ENCODE results near the gene AVPI1. TPM values are rescaled to one million over a fixed set of nuclear protein-coding genes. Genes with fewer than 3 reads are reported as not detected.

The AVPI1 gene
- total and polyA plus RNA-seq, 10 of the 15 experiments (the other 5 are each of a cell fraction or from before 2014, with no cell fraction given) = 0.08 to 1.4 (median 0.84) TPM

DNA sequence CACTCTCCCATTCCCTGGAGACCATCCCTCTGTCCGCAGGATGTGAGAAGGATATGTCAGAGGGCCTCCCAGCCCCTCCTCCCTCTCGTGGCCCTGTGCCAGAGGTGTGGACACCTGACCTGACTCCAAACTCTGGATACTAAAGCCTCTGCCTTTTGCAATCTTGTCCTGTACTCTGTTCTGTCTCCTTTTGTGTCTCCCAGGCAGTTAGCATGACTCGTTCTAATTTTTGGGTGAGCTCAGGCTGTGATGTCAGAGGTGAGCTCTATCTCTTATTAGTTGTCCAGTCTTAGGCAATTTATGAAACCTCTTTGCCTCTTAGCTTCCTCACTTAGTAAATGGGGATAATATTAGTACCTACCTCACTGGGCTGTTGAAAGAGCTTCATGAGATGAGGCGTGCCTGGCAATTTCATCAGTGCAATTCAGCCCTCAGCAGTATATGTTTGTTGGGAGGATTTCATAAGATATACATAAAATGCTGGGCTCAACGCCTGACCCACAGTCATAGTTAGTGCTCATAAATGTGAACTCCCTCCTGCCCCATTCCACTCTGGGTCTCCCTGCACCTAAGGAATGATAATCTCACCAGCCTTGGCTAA is 37.4 kb upstream of the AVPI1 start (continued):
- TF ChIP-seq, protein P1, sequence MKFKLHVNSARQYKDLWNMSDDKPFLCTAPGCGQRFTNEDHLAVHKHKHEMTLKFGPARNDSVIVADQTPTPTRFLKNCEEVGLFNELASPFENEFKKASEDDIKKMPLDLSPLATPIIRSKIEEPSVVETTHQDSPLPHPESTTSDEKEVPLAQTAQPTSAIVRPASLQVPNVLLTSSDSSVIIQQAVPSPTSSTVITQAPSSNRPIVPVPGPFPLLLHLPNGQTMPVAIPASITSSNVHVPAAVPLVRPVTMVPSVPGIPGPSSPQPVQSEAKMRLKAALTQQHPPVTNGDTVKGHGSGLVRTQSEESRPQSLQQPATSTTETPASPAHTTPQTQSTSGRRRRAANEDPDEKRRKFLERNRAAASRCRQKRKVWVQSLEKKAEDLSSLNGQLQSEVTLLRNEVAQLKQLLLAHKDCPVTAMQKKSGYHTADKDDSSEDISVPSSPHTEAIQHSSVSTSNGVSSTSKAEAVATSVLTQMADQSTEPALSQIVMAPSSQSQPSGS (IDR thresholded peaks at IDR 0.05; ENCODE audit: low read length) = no peak
- TF ChIP-seq TCF12 (IDR thresholded peaks at IDR 0.05; ENCODE audit: low read depth, low read length) = no peak
- TF ChIP-seq RAD51 (IDR thresholded peaks at IDR 0.05) = no peak
- TF ChIP-seq NFYB (IDR thresholded peaks at IDR 0.05; ENCODE audit: insufficient read depth, low read depth, low read length) = no peak
- no peak for TF ChIP-seq WRNIP1 (IDR thresholded peaks at IDR 0.05; ENCODE audit: borderline replicate concordance, low read depth, low read length)
- TF ChIP-seq GATAD2B (conservative IDR thresholded peaks at IDR 0.05; ENCODE audit: low read depth) = no peak
- no peak for TF ChIP-seq NR2C2 (IDR thresholded peaks at IDR 0.05; ENCODE audit: borderline replicate concordance, control insufficient read depth, insufficient read length, low read depth)
- TF ChIP-seq CEBPB (IDR thresholded peaks at IDR 0.05; ENCODE audit: borderline replicate concordance in 1 of 2, low read depth in 2 of 2, low read length in 2 of 2) = no peak
- TF ChIP-seq CREM (IDR thresholded peaks at IDR 0.05; ENCODE audit: low read depth) = no peak
- TF ChIP-seq CHD1 (IDR thresholded peaks at IDR 0.05; ENCODE audit: low read depth, low read length) = no peak

DNA sequence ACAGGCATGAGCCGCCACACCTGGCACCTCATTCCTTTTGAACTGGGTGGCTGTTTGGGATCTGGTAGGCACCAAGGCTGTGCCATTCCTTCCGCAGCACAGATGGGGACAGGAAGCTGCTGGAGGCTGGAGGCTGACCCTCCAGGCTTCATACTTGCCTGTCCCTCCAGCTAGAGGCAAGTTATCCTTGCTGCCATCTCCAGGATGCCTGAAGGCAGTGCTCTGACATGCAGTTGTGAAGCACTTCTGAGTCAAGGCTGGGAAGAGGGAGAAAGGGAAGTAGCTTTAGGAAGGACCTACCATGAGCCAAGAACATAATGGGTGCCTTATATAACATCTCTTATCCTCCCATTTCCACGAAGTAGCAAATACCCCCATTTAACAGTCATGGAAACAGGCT is 36.0 kb upstream of the AVPI1 start:
- POLR2A ChIA-PET = no interaction called here
- in situ Hi-C loops (cut with MboI) (no loop called here), intact Hi-C loops (cut with micrococcal nuclease; ENCODE audit: unreplicated experiment) (no loop called here)
- ATAC-seq = no peak
- BruUV-seq (replicated peaks) = no TSS peak
- FAIRE-seq = no peak
- Histone ChIP-seq H3K79me2 (ENCODE audit: control insufficient read depth, insufficient read depth, low read length) (no peaks in the 10 kb centered on the region), H3K9ac (ENCODE audit: control insufficient read depth, insufficient read depth, low read length) (no peak overlapping the region), H3K4me2 (ENCODE audit: control insufficient read depth, insufficient read depth) (no peak overlapping the region), H3K36me3 (ENCODE audit: control insufficient read depth in 2 of 2, insufficient read depth in 2 of 2, low read length in 1 of 2) (no peaks in the 10 kb centered on the region), H3K4me3 (no peak overlapping the region), H3K9me3 (replicated peaks; ENCODE audit: control insufficient read depth, insufficient read depth, low read length) (no peaks in the 10 kb centered on the region; the same call in 2 of the 3 replicates), H4K20me1 (ENCODE audit: control insufficient read depth, insufficient read depth) (no peaks in the 10 kb centered on the region), H2AFZ (ENCODE audit: control insufficient read depth, low read depth, low read length) (no peak overlapping the region), H3K27ac (ENCODE audit: control insufficient read depth, insufficient read depth) (no peak overlapping the region), H3K4me1 (ENCODE audit: control insufficient read depth, insufficient read depth, low read length) (no peaks in the 10 kb centered on the region), H3K27me3 (replicated peaks in 1 of 2; ENCODE audit: control insufficient read depth in 2 of 2, insufficient read depth in 2 of 2, low read length in 1 of 2) (no peaks in the 10 kb centered on the region)
- 44% methylated on average over 3 of the region's 3 CpGs for WGBS (ENCODE audit: insufficient coverage, insufficient replicate concordance, low lambda C conversion rate, missing lambda C conversion rate)
- CTCF ChIA-PET = interaction anchor here (0.9 to 21.5 kb wide), 4 partner anchors 9 to 37 kb away, joined by 4 to 416 read pairs (median 15); partner anchors contain the start of genes AVPI1, MARVELD1 and ZFYVE27
- SMC1A ChIA-PET (ENCODE audit: uncharacterized antibody, unreplicated experiment) = interaction anchor here (0.6 kb wide), 1 partner anchor 9 kb away, joined by 3 read pairs; no protein-coding TSS in a partner anchor
- DNase-seq (ENCODE audit: low read depth, low spot score) = no peak
- RAD21 ChIA-PET (ENCODE audit: unreplicated experiment) = interaction anchor here (1.1 kb wide), 2 partner anchors 22 to 36 kb away, joined by 3 to 4 read pairs; partner anchors contain the start of gene AVPI1
- TF ChIP-seq ZNF217 (IDR thresholded peaks at IDR 0.05) = no peak
- TF ChIP-seq, protein P2, sequence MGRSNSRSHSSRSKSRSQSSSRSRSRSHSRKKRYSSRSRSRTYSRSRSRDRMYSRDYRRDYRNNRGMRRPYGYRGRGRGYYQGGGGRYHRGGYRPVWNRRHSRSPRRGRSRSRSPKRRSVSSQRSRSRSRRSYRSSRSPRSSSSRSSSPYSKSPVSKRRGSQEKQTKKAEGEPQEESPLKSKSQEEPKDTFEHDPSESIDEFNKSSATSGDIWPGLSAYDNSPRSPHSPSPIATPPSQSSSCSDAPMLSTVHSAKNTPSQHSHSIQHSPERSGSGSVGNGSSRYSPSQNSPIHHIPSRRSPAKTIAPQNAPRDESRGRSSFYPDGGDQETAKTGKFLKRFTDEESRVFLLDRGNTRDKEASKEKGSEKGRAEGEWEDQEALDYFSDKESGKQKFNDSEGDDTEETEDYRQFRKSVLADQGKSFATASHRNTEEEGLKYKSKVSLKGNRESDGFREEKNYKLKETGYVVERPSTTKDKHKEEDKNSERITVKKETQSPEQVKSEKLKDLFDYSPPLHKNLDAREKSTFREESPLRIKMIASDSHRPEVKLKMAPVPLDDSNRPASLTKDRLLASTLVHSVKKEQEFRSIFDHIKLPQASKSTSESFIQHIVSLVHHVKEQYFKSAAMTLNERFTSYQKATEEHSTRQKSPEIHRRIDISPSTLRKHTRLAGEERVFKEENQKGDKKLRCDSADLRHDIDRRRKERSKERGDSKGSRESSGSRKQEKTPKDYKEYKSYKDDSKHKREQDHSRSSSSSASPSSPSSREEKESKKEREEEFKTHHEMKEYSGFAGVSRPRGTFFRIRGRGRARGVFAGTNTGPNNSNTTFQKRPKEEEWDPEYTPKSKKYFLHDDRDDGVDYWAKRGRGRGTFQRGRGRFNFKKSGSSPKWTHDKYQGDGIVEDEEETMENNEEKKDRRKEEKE (IDR thresholded peaks at IDR 0.05) = no peak
- TF ChIP-seq PML (IDR thresholded peaks at IDR 0.05; ENCODE audit: low read length) = no peak
- TF ChIP-seq WRNIP1 (IDR thresholded peaks at IDR 0.05; ENCODE audit: borderline replicate concordance, low read depth, low read length) = no peak
- no peak for TF ChIP-seq POLR2AphosphoS5 (IDR thresholded peaks at IDR 0.05; ENCODE audit: low read length)
- no peak for TF ChIP-seq KDM1A (IDR thresholded peaks at IDR 0.05; ENCODE audit: borderline replicate concordance)
- TF ChIP-seq NR2C1 (IDR thresholded peaks at IDR 0.05) = no peak
- TF ChIP-seq ZNF384 (IDR thresholded peaks at IDR 0.05; ENCODE audit: borderline replicate concordance, low read depth, low read length) = no peak
- no peak for TF ChIP-seq POLR2AphosphoS2 (IDR thresholded peaks at IDR 0.05; ENCODE audit: low read depth, low read length)
